ENCODE measurements around the gene SMARCE1. TPM values are rescaled to one million over a fixed set of nuclear protein-coding genes. Genes with fewer than 3 reads are reported as not detected.

The SMARCE1 gene
- total RNA-seq, 2 donors from 2014 or later, result 50.4 to 54.9 TPM

DNA sequence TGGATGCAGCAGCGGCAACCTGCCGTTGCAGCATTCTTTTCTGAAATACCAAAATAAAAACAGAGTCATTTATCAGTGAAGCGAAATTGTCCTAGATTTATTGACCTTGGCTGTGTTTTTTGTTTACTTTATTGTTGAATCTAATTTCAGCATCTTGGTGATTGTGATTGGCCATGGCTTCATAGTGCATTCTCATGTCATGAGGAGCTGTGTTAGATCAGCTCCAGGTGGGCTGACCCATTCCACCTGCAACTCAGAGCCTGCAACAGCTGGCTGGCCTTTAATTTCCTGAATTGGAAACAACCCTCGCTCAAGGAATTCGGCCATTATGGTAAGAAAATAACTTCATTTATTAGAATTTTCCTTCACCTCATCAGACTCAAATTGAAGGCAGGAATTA lies 39.5 kb upstream of the SMARCE1 start:
- DNase-seq (ENCODE audit: low spot score), result no peak
- no peak overlapping the region for H3K4me3 ChIP-seq
- H3K36me3 ChIP-seq, result no peaks in the 10 kb centered on the region
- H3K27ac ChIP-seq, result no peak overlapping the region
- no peaks in the 10 kb centered on the region for H3K9me3 ChIP-seq
- no peaks in the 10 kb centered on the region for H3K4me1 ChIP-seq
- H3K27me3 ChIP-seq, result no peaks in the 10 kb centered on the region
- TF ChIP-seq, protein P1, sequence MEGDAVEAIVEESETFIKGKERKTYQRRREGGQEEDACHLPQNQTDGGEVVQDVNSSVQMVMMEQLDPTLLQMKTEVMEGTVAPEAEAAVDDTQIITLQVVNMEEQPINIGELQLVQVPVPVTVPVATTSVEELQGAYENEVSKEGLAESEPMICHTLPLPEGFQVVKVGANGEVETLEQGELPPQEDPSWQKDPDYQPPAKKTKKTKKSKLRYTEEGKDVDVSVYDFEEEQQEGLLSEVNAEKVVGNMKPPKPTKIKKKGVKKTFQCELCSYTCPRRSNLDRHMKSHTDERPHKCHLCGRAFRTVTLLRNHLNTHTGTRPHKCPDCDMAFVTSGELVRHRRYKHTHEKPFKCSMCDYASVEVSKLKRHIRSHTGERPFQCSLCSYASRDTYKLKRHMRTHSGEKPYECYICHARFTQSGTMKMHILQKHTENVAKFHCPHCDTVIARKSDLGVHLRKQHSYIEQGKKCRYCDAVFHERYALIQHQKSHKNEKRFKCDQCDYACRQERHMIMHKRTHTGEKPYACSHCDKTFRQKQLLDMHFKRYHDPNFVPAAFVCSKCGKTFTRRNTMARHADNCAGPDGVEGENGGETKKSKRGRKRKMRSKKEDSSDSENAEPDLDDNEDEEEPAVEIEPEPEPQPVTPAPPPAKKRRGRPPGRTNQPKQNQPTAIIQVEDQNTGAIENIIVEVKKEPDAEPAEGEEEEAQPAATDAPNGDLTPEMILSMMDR (IDR thresholded peaks at IDR 0.05), result no peak

DNA sequence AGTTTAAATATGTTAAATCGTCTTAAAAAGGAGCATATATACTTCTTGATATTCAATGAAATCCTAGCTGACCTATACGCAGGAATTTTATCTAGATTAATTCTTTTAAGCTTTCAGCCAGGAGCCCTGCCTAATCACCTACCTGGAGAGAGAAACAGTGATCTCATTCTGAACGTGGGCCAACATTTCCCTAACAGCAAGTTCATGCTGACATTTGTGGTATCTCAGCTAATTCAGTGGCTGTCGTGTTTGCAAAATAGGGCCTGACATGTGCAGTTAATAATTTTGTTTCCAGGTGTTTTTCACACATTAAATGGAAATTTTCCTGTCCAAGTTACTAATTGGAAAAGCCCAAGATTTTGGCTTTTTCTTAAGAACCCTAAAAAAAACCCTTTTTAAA lies 38.6 kb upstream of the SMARCE1 start:
- Histone ChIP-seq H3K4me1 (no peaks in the 10 kb centered on the region), H3K9me3 (no peaks in the 10 kb centered on the region), H3K27me3 (no peaks in the 10 kb centered on the region), H3K27ac (no peak overlapping the region), H3K36me3 (no peaks in the 10 kb centered on the region), H3K4me3 (no peak overlapping the region)
- TF ChIP-seq, protein P1 (IDR thresholded peaks at IDR 0.05), result no peak
- DNase-seq (ENCODE audit: low spot score), result no peak

DNA sequence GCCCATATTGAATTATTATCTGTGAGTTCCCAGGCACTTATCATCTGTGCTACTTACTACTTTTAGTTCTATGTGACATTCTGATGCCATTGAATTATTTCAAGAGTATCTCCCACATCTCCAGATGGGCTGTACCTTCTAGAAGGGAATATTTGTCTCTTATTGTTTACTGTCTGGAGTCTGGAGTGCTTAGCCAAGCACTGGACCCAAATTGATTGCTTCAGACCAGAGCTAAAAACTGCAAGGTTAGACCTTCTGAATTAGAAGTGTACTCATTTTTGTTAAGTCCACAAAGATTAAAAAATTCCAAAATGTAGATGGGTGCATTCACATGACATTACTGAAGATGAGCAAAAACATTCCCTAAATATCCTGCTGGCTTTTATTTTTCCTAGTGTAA lies 33.4 kb upstream of the SMARCE1 start:
- TF ChIP-seq, protein P1 (IDR thresholded peaks at IDR 0.05), result no peak
- Histone ChIP-seq H3K9me3 (no peaks in the 10 kb centered on the region), H3K4me1 (no peaks in the 10 kb centered on the region), H3K27me3 (no peaks in the 10 kb centered on the region), H3K27ac (no peak overlapping the region), H3K36me3 (no peaks in the 10 kb centered on the region), H3K4me3 (no peak overlapping the region)
- no peak for DNase-seq (ENCODE audit: low spot score)

DNA sequence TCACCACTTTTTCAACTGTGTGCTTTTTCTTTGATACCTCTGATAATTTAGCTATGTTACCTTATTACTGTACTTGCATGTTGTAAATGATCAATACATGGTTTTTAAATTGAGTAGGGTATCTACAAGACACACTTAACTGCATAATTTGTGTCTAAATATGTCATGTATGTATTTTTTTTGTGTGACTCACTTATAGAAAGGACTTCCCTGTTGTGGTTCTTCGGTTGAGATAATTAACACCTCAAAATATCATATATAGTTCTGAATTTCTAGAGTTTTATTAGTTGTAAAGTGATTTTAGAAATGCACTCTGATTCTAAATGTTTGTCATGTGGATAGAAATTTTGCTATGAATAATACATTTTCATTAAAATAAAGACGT lies 31.9 kb upstream of the SMARCE1 start:
- DNase-seq (ENCODE audit: low spot score), result no peak
- H3K27me3 ChIP-seq, result no peaks in the 10 kb centered on the region
- H3K4me1 ChIP-seq, result no peaks in the 10 kb centered on the region
- TF ChIP-seq, protein P1 (IDR thresholded peaks at IDR 0.05), result no peak
- H3K36me3 ChIP-seq, result no peaks in the 10 kb centered on the region
- no peak overlapping the region for H3K27ac ChIP-seq
- H3K9me3 ChIP-seq, result no peaks in the 10 kb centered on the region
- H3K4me3 ChIP-seq, result no peak overlapping the region

DNA sequence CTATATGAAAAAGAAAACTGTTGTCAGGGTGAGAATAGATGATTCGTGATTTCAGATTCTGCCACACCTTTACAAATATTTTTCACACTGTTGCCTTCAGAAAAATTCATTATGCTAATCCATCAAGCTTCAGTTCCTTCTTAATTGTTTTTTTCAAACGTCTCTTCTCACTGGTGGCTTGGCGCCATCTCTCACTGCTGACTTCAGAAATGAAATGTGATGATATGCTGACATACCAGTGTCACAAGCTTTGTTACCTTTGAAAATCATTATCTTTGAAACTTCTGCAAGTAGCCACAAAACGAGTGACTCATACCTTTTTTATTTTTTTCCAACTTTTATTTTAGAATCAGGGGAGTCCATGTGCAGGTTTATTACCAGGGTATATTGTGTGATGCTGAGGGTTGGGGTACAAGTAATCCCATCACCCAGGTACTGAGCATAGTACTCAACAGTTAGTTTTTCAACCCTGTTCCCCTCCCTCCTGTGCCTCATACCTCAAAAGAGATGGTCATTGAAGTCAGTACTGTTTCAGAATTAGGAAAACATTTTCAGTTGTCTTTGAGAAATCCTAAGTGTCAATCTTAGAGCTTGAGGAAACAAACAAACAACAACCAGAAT lies 31.4 kb upstream of the SMARCE1 start:
- Histone ChIP-seq H3K4me3 (no peak overlapping the region), H3K27ac (no peak overlapping the region), H3K4me1 (no peaks in the 10 kb centered on the region), H3K9me3 (no peaks in the 10 kb centered on the region), H3K27me3 (no peaks in the 10 kb centered on the region), H3K36me3 (no peaks in the 10 kb centered on the region)
- TF ChIP-seq, protein P1 (IDR thresholded peaks at IDR 0.05), result no peak
- DNase-seq (ENCODE audit: low spot score), result no peak

DNA sequence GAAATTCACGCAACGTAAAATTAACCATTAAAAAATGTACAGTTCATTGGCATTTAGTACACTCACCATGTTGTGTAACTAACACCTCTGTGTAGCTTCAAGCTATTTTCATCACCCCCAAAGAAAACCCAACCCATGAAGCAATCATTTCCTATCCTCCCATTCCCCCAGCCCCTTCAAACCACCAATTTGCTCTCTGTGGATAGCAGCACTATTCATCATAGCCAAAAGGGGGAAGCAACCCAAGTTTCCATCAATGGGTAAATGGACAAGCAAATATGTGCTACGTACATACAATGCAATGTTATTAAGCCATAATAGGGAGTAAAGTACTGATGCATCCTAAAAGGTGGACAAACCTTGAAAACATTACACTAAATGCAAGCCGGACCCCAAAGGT lies 28.3 kb upstream of the SMARCE1 start:
- no peak for DNase-seq (ENCODE audit: low spot score)
- Histone ChIP-seq H3K27ac (no peak overlapping the region), H3K4me1 (no peaks in the 10 kb centered on the region), H3K9me3 (no peaks in the 10 kb centered on the region), H3K4me3 (no peak overlapping the region), H3K27me3 (no peaks in the 10 kb centered on the region), H3K36me3 (no peaks in the 10 kb centered on the region)
- TF ChIP-seq, protein P1 (IDR thresholded peaks at IDR 0.05), result no peak

Measured in right atrium auricular region (tissue), 2 donors.